Right lobe of liver (tissue), 6 donors: ENCODE results near the gene CD302. TPM values are rescaled to one million over a fixed set of nuclear protein-coding genes. Genes with fewer than 3 reads are reported as not detected.
"Not testable (repeated sequence)": the region's sequence is repeated elsewhere in the genome, so short reads cannot be mapped to it uniquely, and the experiment has no call there.

Source experiments
- ATAC-seq, 4 donors: fragments of 200-7000 bp; cut with Tn5 transposase; one replicate each; pipeline ENCODE4 v1.9.1; 2020; ENCODE audit warnings: mild to moderate bottlenecking in 4 of 4, moderate library complexity in 4 of 4
- DNase-seq, 3 donors: peaks; one replicate each; pipeline ENCODE4 v3.0.0-alpha.2; 2020
- H3K27ac ChIP-seq, 3 donors: fragments of 200-600 bp; one replicate each; pipeline ENCODE4 v1.8.0; 2022
- H3K27me3 ChIP-seq, 2 donors: fragments of 200-600 bp; one replicate each; pipeline ENCODE4 v1.8.0; 2022
- H3K36me3 ChIP-seq, 4 donors: fragments of 200-600 bp; sonication (generic) in 1 of 4; one replicate each; pipeline versions ENCODE4 v1.5.1 to v1.8.0; 2017 to 2022; ENCODE audit warnings: control low read depth in 1 of 4
- H3K4me1 ChIP-seq, 4 donors: fragments of 200-600 bp; sonication (generic) in 1 of 4; one replicate each; pipeline versions ENCODE4 v1.5.1 to v1.8.0; 2017 to 2022; ENCODE audit warnings: control low read depth in 1 of 4
- H3K4me3 ChIP-seq, 3 donors: fragments of 200-600 bp; one replicate each; pipeline ENCODE4 v1.8.0; 2022
- H3K9me3 ChIP-seq, 4 donors: fragments of 200-600 bp; sonication (generic) in 1 of 4; one replicate each; pipeline versions ENCODE4 v1.5.1 to v1.8.0; 2017 to 2022; ENCODE audit warnings: control low read depth in 1 of 4
- CTCF ChIP-seq, 4 donors: fragments of 200-600 bp in 3 of 4; fragments of 450-650 bp in 1 of 4; IDR thresholded peaks; one replicate each; pipeline versions ENCODE4 v1.5.1 to v1.8.0; 2016 to 2022; ENCODE audit warnings: antibody characterized with exemption in 4 of 4, mild to moderate bottlenecking in 2 of 4
- POLR2A ChIP-seq: fragments of 450-650 bp; IDR thresholded peaks from one replicate; pipeline ENCODE4 v1.6.1; 2017; ENCODE audit warnings: antibody characterized with exemption, mild to moderate bottlenecking
- WGBS: methylation state at CpG from one replicate; pipeline ENCODE4 v1.1.6; 2018; ENCODE audit warnings: low coverage, low lambda C conversion rate; ENCODE audit not compliant: insufficient coverage; ENCODE audit errors: missing lambda C conversion rate; 5-methylcytosine and 5-hydroxymethylcytosine counted together
- intact Hi-C, 2 donors: fragments of 100-400 bp; cut with DNase I; formaldehyde crosslinking; loops; one replicate each; pipeline versions ENCODE4 v1.11.2 to v1.14.1; 2022
- total RNA-seq, 6 experiments: library from RNA; depleted of rRNA in 2 of 6; stranded (reverse); fragments of >200 nt in 2 of 6; fragmentation: NEBNext Ultra II Directional in 3 of 6; extraction: Animal tissue kit (Norgen Biotek cat#: 25700) in 3 of 6; gene quantifications; one replicate each; pipeline versions ENCODE4 v1.1.0 to v1.2.4, GENCODE V29; 2016 to 2023
- donor health status: DM: no; HTN: yes; CAD: no.
- donor health status: DM: no; HTN: no; CAD: no.
- donor health status: DM: no; HTN: no; CAD: no.
- donor health status: DM: no; HTN: yes; CAD: no.
- donor health status: DM: no; HTN: yes; CAD: no.

Gene CD302
- total RNA-seq, 6 experiments from 2014 or later, result 114 to 163 (median 130) TPM

- intact Hi-C loops, result no loop called here
- TF ChIP-seq POLR2A, result no peak
- TF ChIP-seq CTCF (IDR thresholded peaks at IDR 0.05), result no peak
- Histone ChIP-seq H3K4me3 (no peak overlapping the region), H3K27me3 (no peaks in the 10 kb centered on the region), H3K9me3 (no peaks in the 10 kb centered on the region), H3K4me1 (peaks cover 0 to 4% (median 0%) of the 10 kb centered on the region in 4 donors), H3K27ac (no peak overlapping the region), H3K36me3 (peaks cover 3 to 36% (median 16%) of the 10 kb centered on the region in 4 donors)
- WGBS, result 56% methylated on average over 3 of the region's 3 CpGs
- DNase-seq (no peak), ATAC-seq (no peak)
These were observed 69.4 kb downstream of the CD302 start for GRCh38 chr2:159728629-159729028.

DNA sequence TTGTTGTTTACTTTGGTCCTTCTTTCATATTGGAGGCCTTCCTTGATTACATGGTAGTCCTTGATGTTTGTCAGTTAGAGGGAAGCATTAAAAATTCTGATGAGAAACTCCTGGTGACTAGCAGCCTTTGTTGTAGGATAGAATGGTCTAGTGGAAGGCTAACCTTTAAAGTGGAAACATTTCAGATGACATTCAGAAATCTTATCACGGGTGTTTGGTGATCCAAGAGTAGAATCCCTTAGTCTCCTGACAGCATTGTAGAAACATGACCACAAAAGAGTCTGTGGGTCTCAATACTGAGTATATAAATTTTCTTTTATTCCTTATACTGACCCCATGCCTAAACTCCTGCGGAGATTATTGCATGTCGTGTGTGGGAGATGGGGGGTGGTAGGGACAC lies 72.3 kb downstream of the CD302 start:
- WGBS, result 87% methylated on average over 3 of the region's 3 CpGs
- Histone ChIP-seq H3K4me3 (no peak overlapping the region), H3K4me1 (peaks cover 0 to 21% (median 0%) of the 10 kb centered on the region in 4 donors), H3K27me3 (no peaks in the 10 kb centered on the region), H3K36me3 (peaks cover 0 to 17% (median 6%) of the 10 kb centered on the region in 4 donors), H3K9me3 (no peaks in the 10 kb centered on the region), H3K27ac (no peak overlapping the region)
- ATAC-seq (no peak), DNase-seq (no peak)
- intact Hi-C loops, result no loop called here
- TF ChIP-seq POLR2A (no peak), CTCF (IDR thresholded peaks at IDR 0.05) (no peak)

GRCh38 chr2:159724795-159725572 lies 73.0 kb downstream of the CD302 start:
- Histone ChIP-seq H3K4me1 (peaks cover 0 to 21% (median 0%) of the 10 kb centered on the region in 4 donors), H3K36me3 (peaks cover 0 to 13% (median 3%) of the 10 kb centered on the region in 4 donors)
- H3K4me3 ChIP-seq, H3K9me3 ChIP-seq, H3K27me3 ChIP-seq, ATAC-seq, DNase-seq, intact Hi-C loops, H3K27ac ChIP-seq: not testable (repeated sequence)
- WGBS, result 85% methylated on average over 5 of the region's 6 CpGs

DNA sequence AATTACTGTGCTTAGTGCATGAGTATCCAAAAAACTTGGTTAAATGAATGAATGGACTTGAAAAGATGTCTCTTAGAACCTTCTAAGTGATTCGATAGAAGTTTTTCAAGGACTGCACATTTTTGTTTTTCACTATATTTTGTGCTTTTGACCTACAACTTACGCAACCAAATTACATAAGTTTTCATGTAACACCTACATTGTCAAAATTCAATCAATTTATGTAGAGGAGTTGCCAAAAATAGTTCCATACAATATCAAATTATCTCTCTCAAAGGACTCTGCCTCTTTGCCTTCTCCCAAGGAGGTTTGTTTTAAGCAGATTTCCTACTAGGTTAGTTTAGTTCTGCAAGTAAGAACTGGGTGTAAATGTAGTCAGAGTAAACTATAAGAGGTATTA lies 75.4 kb downstream of the CD302 start:
- H3K4me3 ChIP-seq, result no peak overlapping the region
- H3K36me3 ChIP-seq, result peaks cover 0 to 8% (median 1%) of the 10 kb centered on the region in 4 donors
- DNase-seq (no peak), ATAC-seq (no peak)
- no peaks in the 10 kb centered on the region for H3K27me3 ChIP-seq
- H3K27ac ChIP-seq, result peak overlapping the region in 1 of 3 donors; percentile 1
- H3K9me3 ChIP-seq, result no peaks in the 10 kb centered on the region
- WGBS, result 52% methylated on average over 2 of the region's 2 CpGs
- no peak for TF ChIP-seq CTCF (IDR thresholded peaks at IDR 0.05)
- TF ChIP-seq POLR2A, result no peak
- H3K4me1 ChIP-seq, result peaks cover 0 to 26% (median under 1%) of the 10 kb centered on the region in 4 donors
- intact Hi-C loops, result no loop called here

GRCh38 chr2:159720676-159721075 lies 77.3 kb downstream of the CD302 start:
- TF ChIP-seq CTCF (IDR thresholded peaks at IDR 0.05), result no peak
- no peak for TF ChIP-seq POLR2A
- intact Hi-C loops, result no loop called here
- H3K27me3 ChIP-seq, result no peaks in the 10 kb centered on the region
- H3K4me3 ChIP-seq, result no peak overlapping the region
- H3K27ac ChIP-seq, result no peak overlapping the region
- no peaks in the 10 kb centered on the region for H3K9me3 ChIP-seq
- 91% methylated on average over 10 of the region's 10 CpGs for WGBS
- no peak for DNase-seq
- H3K36me3 ChIP-seq, result peaks cover 0 to 22% (median 2%) of the 10 kb centered on the region in 4 donors
- H3K4me1 ChIP-seq, result peaks cover 0 to 39% (median 5%) of the 10 kb centered on the region in 4 donors
- no peak for ATAC-seq
